HG03103 (cell line): ENCODE results near the gene TCL1B.
"Not testable (repeated sequence)": the region's sequence is repeated elsewhere in the genome, so short reads cannot be mapped to it uniquely, and the experiment has no call there.

Source experiments
- ATAC-seq: cut with Tn5 transposase; IDR thresholded peaks from one replicate; pipeline ENCODE4 v1.9.1; 2021; ENCODE audit warnings: low read depth; ENCODE audit not compliant: unreplicated experiment

The TCL1B gene

DNA sequence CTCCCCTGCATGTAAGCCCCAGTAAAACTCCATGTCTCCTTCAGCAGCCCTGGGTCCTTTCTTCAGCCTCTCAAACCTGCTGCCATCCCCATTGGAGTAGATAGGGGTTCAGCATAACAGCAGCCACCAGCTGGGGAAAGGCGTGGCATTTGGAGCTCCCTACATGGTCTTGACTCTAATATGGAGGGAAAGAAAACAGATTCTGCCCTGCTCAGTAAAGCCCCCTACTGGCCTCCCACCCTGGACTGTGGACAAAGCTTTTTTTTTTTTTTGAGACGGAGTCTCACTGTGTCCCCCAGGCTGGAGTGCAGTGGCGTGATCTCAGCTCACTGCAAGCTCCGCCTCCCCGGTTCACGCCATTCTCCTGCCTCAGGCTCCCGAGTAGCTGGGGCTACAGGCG is 20.7 kb upstream of the TCL1B start:
- ATAC-seq: not testable (repeated sequence)

DNA sequence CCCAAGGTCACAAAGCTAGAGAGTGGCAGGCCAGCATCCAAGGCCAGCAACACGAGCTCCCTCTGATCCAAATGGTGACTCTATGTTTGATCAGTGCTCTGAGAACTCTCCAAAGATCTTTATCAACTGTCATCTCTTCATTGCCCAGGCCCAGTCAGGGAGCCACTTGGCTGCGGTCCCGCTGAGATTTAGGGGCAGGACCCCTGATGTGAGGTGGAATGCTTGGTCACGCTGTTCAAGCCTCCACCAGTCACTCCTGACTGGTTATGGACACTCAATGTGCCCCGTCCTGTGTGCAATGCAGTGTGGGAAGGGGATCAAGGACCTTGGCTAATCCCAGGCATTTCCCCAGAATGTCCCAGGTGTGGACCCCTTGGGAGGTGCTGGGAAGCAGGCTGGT is 19.8 kb upstream of the TCL1B start:
- no peak for ATAC-seq

DNA sequence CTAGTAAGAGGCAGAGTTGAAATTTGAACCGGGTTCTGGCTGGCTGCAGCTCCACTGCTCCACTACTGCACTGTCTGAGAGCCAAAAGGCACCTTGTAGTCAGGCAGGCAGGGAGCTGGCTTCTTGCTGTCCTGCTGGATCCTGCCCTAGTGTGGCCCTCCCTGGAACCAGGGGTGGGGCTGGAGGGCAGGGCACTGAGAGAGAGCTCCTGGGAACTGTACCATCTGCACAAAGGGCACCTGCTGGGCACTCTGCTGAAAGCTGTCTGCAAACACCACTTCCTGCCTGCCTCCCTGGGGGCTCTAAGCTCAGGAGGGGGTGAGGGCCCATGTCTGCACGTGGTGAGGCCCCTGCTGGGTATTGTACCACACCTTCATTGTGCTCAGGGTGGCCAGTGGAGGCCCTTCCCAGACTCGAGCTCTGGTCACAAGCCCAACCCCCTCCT is 19.0 kb upstream of the TCL1B start:
- ATAC-seq: no peak

DNA sequence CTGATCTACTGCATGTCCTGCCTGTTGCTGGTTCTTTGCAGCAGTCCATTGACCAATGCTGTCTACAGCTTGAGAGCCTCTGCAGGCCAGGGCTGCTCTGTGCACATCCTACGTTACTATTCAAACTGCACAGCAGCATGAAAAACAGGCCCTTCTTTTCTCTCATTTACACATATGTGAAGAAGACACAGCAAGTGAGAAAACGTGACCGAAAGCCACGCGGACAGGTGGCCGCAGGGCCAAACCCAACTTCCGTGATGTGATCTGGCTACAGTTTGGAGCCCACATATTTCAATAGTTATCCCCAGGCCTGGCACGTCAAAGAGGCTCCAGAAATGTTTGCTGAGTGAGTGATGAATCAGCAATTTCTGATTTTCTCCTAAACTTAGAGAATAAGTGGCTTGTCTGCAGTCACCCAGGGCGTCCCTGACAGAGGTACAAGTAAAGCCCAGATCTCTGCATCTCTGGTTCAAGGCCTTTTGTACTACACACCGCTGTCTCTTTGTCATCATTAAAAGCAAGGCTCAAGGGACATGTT is 17.9 kb upstream of the TCL1B start:
- ATAC-seq: no peak

DNA sequence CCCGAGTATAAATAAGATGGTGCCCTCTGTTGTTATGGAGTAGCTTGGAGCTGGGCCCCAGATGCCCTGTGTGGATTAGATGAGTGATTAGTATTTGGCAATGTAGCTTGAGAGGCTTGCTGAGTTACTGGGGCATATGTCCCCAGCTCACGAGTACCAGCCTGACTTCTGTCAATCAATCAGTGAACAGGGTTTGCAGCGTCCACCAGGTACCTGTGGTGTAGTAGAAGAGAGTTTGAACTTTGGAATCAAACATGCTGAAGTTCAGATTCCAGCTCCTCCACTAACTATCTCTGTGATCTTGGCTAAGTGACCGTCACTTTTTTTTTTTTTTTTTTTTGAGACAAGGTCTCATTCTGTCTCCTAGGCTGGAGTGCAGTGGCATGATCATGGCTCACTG is 11.6 kb upstream of the TCL1B start:
- ATAC-seq: no peak

DNA sequence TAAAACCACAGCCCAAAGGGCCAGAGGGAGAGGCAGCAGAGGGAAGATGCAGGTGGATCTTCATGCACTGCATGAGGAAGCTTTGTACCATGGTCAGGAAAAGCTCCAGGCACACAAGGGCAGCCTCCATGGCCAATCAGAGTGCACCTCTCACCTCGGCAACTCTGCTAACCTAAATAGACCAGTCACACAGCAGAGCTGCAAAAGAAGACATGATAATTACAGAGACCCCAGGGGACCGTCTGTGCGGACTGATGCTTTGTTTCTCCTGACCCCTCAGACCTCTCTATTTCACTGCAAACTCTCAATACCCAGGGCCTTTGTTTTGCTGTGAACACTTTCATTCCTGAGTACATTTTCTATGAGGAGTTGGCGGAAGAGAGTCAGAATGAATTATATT is 10.7 kb upstream of the TCL1B start:
- ATAC-seq: no peak

DNA sequence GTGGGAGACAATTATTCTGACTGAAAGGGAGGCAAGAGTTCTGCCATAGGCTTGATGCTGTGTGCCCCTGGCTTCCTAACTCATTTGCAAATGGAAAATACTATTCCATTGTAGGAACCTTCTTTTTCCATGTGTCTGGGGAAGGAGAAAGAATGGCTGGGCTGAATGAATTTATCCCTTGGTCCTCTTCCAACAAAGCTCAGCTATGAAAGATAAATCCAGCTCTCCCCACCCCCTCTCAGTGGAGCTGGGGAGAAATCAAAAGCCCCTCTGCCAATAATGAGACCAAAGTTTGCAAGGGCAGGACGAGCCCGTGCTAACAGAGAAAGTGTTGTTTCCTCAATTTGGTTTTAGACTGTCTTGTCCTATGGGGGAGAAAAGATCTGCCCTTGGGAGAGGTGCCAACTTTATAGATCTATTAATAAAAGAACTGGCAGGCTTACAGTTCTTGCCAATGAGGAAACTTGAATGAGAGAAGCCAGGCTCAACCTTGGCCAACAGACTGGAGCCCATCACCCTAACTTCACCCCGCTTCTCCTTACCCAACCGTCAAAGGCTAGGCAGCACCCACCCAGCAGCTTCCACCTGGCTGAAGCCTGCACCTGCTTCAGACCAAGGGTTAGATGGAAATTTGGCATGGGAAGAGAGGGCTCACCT is 8.9 kb upstream of the TCL1B start:
- ATAC-seq: no peak

DNA sequence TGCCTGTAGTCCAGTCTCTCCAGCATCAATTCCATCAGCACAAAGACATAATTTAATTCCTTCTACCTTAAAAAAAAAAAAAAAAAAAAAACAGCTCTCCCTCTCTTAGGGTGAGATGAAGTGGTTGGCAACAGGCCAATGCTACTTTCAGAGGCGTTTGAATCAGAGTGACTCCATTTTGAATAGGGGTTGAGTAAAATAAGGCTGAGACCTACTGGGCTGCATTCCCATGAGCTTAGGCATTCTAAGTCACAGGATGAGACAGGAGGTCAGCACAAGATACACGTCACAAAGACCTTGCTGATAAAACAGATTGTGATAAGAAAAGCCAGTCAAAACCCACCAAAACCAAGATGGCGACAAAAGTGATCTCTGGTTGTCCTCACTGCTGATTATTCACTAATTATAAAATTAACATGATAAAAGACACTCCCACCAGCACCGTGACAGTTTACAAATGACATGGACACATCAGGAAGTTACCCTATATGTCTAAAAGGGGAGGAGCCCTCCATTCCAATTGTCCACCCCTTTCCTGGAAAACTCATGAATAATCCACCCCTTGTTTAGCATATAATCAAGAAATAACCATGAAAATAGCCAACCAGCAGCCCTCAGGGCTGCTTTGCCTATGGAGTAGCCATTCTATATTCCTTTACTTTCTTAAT is 6.9 kb upstream of the TCL1B start:
- ATAC-seq: no peak

DNA sequence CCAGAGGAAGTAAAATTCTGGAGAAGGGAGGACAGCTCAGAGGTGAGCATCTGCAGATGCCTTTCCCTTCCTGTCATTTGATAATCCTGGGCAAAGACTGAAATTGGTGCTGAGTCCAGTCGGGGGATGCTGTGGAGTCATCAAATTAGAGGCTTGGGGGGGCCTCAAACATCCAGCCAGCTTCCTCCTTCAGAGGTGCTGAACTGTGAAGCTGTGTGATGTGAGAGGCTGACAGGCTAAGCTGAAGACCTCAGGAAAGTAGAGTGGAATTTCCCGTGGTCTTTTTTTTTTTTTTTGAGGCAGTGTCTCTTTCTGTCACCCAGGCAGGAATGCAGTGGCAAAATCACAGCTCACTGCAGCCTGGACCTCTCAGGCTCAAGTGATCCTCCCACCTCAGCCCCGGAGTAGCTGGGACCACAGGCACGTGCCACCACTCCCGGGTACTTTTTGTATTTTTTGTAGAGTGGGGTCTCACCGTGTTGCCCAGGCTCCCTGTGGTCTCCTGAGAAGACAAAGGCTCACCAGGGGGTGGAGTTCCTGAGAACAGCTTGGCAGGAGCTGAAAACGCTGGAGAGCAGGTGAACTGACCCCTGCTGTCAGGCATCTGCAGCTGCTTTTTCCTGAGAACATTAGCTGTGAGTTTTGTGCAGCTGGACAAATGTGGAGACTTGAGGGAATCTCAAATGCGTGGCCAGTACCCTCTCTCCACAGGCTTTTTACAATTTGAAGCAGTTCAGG is 6.1 kb upstream of the TCL1B start:
- no peak for ATAC-seq

DNA sequence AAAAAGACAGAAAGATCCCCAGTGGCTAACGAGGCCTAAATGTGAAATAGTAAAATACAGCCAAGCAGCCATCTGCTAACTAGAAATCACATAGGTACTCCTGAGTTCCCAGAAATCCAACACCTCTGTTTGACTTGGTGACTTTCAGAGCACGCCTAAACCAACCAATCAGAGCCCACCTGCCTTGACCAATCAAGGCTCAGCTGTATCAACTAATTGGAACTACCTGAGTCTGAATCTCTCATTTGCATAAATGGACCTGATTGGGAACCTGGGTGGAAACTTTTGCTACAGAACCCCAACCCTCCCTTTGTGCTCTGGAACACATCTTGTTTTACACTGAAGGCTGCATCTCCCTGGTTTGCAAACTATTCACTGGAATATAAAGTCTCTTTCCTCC is 5.1 kb upstream of the TCL1B start:
- ATAC-seq: no peak

DNA sequence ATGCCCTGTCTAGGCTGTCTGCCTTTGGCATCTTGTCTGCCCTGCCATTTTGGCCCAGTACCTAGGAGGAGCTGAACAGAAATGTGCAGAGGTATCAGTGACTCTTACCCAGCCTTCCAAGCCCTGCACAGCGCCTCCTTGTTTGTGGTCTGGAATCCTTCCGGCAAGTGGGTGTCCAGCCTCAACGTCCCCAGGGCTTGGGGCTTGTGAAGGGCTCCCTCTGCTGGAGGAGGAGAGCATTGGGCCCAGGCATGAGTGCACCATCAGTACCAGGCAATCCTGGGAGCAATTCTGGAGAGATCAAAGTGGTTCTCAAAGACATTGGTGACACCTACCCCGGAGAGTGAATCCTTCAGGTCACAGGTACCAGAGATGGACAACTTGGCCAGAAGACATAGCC is 2.4 kb upstream of the TCL1B start:
- ATAC-seq: no peak

DNA sequence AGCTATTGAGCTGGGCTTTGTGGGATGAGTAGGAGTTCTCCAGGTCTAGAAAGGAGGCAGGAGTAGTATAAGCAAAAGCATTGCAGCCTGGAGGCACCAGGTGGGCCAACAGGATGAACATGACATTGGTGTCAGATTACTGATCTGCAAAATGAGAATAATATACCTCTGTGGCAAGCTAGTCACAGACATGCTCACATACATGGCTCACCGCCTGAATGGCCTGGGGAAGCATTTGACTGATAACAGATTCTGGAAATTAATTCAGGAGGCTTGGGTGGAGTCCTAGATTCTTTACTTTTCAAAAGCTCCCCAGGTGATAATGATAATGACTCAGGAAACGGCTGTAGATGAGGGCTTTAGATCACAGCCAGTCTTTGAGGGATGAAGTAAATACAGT is 709 bp downstream of the TCL1B start:
- ATAC-seq: no peak

DNA sequence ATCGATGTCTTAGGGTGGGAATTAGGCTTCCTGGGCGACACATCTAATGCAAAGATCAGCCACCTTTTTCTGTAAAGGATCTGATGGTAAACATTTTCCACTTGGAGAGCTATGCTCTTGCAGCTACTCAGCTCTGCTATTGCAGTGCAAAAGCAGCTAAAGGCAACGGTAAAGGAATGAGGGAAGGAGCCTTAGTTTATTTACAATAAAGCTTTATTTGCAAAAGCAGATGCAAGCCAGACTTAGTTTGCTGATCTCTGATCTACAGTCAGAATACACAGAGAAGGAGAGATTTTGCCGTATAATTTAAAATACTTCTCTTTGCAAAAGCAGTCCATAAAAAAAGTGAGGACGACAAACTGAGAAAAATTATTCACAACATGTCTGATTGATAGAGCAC is 3.2 kb downstream of the TCL1B start:
- no peak for ATAC-seq

DNA sequence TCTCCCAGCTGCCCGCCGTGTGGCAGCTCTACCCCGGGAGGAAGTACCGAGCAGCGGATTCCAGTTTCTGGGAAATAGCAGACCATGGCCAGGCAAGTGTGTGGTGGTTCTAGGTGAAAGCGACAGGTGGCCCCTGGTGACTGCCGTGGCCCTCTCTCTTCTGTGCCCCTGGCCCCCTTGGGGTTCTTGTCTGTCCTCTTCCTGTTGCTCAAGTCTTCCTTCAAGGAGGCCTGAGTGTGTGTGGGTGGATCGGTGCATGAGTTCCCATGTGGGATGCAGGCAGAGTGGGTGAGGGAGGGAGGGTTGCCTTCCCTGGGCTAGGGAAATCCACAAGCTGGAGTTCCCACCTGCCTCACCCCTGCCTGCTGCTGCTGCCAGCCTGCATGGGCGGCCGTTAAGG is 4.6 kb downstream of the TCL1B start:
- no peak for ATAC-seq

DNA sequence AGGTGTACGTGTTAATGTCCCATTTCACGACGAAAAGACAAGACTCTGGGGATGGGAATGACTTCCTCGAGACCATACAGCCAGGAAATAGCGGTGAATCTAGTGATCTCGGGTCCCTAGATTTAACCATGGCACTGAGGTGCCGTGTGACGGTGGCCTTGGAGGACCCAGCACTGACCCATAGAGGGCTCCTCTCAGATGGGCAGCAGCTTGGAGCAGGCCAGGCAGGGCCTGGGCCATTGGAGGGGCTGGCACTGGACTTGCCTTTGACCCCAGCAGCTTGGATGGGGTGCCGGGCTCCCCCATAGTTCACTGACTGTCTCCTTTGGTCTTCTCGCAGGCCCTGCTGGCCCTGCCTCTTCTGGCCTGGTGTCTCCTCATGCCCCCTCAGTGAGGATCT is 5.4 kb downstream of the TCL1B start:
- no peak for ATAC-seq

DNA sequence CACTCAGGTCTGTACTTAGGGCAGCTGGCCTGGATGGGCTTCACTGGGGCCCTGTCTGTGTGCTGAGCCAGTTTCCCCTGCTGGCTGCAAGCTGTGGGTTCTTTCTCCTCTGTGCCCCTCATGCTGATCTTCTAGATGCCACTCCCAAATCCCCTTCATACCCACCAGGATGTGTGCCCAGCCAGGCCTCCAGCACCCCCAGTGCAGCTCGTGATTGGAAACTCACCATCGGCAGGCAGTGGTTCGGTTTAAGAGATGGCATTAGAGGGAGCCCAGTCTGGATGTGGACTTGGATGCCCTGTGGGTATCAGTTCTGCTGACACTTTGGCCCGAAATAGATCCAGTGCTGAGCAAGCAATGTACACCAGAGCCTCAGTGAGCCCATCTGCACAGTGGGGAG is 5.9 kb downstream of the TCL1B start:
- ATAC-seq: no peak

DNA sequence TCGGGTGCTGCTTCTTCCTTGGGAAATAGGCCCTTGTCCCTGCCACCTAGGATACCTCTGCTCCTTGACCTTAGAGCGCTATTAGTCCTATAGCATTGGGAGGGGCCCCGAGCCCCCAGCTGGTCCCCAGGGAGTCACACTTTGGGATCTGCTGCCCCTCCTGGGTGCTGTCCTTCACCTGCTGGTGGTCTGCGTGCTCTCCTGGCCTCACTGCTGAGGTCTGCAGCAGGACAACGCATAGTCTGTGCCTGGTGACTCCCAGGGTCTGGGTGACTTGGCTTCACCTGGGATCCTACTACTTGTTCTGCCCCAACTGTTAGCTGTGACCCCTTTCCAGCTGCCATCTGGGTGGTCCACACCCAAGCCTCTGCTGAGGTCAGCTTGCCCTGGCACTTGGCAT is 8.8 kb downstream of the TCL1B start:
- ATAC-seq: no peak

DNA sequence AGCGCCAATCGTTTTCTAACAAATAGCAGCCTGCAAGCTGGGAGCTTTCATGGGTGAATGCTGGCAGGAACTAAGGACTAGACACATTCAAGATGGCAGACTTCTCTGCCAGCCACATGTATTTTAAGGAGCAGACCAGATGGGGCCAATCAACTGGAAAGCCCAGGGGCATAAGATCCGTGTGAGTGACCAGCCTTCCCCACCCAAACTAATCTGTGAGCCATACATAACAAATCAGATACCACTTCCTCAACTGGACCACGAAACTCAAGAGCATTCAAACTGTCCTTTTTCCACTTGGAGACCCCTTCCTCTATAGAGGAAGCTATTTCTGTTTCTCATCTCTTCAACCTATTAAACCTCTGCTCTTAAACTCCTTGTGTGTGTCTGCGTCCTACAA is 9.7 kb downstream of the TCL1B start:
- ATAC-seq: no peak

DNA sequence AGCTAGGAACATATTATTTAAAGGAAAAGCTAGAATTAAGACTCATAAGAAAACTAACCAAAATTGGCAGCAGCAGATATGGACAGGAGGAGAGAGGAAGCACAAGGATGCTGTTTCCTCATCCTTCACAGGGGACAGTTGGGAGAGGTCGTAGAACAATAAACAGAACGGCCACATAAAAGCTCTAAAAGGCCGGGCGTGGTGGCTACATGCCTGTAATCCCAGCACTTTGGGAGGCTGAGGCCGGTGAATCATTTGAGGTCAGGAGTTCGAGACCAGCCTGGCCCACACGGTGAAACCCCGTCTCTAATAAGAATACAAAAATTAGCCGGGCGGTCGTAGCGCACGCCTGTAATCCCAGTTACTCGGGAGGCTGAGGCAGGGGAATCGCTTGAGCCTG is 10.5 kb downstream of the TCL1B start:
- no peak for ATAC-seq

DNA sequence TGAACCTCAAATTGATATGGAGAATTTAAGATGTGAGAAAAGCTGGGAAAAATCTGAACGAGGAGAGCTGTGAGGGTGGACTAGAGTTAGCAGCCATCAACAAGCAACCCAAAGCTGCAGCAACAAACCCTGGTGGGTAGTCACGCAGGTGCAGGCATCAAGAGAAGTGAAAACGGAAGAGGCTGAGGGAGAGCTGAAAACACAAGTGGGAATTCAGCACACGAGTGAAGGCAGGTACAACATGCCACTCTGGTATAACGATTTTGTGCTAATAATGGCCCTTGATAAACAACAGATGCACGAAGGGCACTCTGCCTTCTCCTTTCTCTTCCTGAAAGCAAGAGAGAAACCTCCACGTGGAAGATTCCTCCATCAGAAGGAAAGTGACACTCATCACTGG is 11.5 kb downstream of the TCL1B start:
- ATAC-seq: peak; percentile 57

DNA sequence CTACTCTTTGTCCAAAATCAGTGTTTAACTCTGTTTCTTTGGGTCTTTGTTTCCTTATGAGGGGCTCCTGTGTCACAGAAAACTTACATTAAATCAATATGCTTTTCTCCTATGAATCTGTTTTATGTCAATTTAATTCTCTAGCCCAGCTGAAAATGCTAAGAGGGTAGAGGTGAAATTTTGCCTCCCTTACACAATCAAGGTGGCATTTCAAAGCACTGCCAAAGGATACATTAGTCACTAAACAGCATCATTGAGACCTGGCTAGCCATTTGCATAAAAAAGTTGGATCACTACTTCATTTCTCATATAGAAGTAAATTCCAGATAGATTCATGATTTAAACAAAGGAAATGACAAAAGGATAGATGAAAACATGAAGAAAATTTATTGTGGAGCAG is 12.1 kb downstream of the TCL1B start:
- ATAC-seq: no peak

DNA sequence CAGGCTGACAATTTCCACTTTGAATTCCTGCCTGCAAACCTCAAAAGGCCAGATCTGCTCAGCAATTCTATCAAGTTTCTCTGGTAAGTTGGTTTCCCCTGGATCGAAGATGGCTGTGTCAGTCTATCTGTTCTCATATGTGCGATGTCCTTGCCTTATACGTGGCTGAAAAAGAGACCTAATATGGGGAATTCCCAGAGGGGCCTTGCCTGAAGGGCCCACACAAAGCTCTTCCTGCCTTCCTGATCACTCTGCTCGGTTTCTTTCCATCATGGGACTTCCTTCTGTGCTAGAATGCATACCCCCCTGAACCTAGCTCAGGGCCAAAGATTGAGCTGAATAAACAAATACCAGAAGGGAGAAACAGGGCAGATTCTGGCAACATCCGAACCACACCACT is 13.2 kb downstream of the TCL1B start:
- no peak for ATAC-seq
